HG03025 (cell line): ENCODE data around the gene MNT.
A peak's percentile ranks its signal among the peaks of the same experiment; 100 is the strongest.

Source experiments
- ATAC-seq: cut with Tn5 transposase; IDR thresholded peaks from one replicate; pipeline ENCODE4 v1.9.1; 2021; ENCODE audit warnings: mild to moderate bottlenecking, moderate library complexity; ENCODE audit not compliant: unreplicated experiment, low FRiP score

Gene MNT

DNA sequence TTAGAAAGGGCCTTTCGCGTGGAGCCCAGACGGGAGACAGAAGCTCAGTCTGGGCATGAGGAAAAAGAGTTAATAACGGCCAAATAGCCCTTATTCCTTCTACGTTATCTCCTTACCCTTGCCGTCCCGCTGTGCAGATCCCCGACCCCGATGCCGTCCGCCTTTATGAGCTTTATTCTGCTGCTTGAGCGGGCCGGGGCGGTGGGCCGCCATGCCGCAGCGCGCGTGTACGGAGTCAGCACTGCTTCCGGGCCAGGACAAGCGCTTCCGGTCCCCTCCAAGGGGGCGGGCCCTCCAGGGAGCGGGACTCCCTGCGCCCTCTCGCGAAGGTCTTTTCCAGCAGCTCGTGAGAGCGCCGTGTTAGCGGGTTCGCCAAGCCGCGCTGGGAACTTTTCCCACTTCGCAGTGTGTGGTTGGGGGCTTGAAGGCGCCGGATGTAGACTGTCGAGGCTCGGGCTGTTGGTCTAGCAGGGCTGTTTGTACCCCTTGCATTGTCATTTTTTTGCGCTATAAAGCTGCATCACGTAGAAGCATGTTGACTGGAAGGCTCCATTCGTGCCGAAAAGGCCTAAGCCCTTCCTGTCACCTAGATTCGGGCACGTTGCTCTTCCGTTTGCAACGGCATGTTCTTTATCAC lies 64.5 kb downstream of the MNT start, which contains the start of gene TSR1:
TSR1 (minus strand) TSS at position 243 of the 637 bp plus-strand sequence; CDS start at position 213, 30 bp downstream.
- peak; percentile 61 for ATAC-seq

- no peak for ATAC-seq
Observed at GRCh38 chr17:2335726-2336214, 65.1 kb downstream of the MNT start.
